HFFc6 (cell line): ENCODE measurements around the gene RABGAP1. TPM values are rescaled to one million over a fixed set of nuclear protein-coding genes. Genes with fewer than 3 reads are reported as not detected.
A peak's percentile ranks its signal among the peaks of the same experiment; 100 is the strongest.

Experiments
- DNase-seq: peaks from one replicate; pipeline ENCODE4 v3.0.0-alpha.2; 2018
- H3K27ac Mint-ChIP-seq: 2 replicates; pipeline ENCODE4 v1.8.0; 2020; ENCODE audit warnings: mild to moderate bottlenecking, mixed read lengths
- H3K27me3 Mint-ChIP-seq: 2 replicates; pipeline ENCODE4 v1.8.0; 2021; ENCODE audit warnings: mild to moderate bottlenecking, moderate library complexity, mixed read lengths; ENCODE audit not compliant: insufficient read depth
- H3K36me3 Mint-ChIP-seq: 2 replicates; pipeline ENCODE4 v1.8.0; 2021; ENCODE audit warnings: low read depth, mixed read lengths
- H3K4me1 Mint-ChIP-seq: 2 replicates; pipeline ENCODE4 v1.8.0; 2020; ENCODE audit warnings: low read depth, mixed read lengths
- H3K4me3 Mint-ChIP-seq: 2 replicates; pipeline ENCODE4 v1.8.0; 2020; ENCODE audit warnings: mild to moderate bottlenecking, moderate library complexity, mixed read lengths
- H3K9me3 Mint-ChIP-seq: 2 replicates; pipeline ENCODE4 v1.8.0; 2020; ENCODE audit warnings: mild to moderate bottlenecking, mixed read lengths
- total RNA-seq, 6 experiments: library from RNA; stranded (reverse); fragmentation: NEBNext Ultra II Directional; extraction: Animal tissue kit (Norgen Biotek cat#: 25700); gene quantifications; 2 replicates in 1 of 6; 3 replicates in 5 of 6; pipeline ENCODE4 v1.2.3, GENCODE V29; 2021
- TF ChIP-seq, protein P1 (sequence below): fragments of 200-600 bp; sonication (generic); IDR thresholded peaks from 2 replicates; pipeline ENCODE4 v1.5.0; 2021; ENCODE audit warnings: antibody characterized with exemption, mild to moderate bottlenecking

Gene RABGAP1
- total RNA-seq, 6 experiments from 2014 or later: 29.0 to 39.3 (median 33.9) TPM

DNA sequence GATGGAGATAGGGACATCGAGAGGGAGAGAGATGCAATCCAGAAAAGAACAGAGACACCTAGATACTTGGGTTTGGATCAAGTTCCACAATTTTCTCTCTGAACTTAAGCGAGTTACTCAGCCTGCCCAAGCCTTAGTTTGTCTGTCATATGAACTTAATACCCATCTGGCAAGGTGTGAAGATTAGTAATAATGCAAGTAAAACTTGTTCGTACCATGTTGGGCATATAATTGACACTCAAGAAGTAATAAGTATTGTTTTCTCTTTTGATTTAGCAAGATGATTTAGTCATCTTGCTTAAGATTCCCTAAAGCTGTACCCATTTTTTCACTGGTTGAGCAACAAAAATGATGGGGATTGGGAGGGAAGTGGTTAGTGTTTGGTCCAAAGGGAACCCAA, 7.5 kb downstream of the RABGAP1 start:
- TF ChIP-seq, protein P1, sequence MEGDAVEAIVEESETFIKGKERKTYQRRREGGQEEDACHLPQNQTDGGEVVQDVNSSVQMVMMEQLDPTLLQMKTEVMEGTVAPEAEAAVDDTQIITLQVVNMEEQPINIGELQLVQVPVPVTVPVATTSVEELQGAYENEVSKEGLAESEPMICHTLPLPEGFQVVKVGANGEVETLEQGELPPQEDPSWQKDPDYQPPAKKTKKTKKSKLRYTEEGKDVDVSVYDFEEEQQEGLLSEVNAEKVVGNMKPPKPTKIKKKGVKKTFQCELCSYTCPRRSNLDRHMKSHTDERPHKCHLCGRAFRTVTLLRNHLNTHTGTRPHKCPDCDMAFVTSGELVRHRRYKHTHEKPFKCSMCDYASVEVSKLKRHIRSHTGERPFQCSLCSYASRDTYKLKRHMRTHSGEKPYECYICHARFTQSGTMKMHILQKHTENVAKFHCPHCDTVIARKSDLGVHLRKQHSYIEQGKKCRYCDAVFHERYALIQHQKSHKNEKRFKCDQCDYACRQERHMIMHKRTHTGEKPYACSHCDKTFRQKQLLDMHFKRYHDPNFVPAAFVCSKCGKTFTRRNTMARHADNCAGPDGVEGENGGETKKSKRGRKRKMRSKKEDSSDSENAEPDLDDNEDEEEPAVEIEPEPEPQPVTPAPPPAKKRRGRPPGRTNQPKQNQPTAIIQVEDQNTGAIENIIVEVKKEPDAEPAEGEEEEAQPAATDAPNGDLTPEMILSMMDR: no peak
- Mint-ChIP-seq H3K27me3 (peaks cover 2% of the 10 kb centered on the region; the same call in 1 of the 2 replicates), H3K4me3 (no peak overlapping the region), H3K9me3 (no peaks in the 10 kb centered on the region), H3K36me3 (peaks cover 3% of the 10 kb centered on the region; the same call in 1 of the 2 replicates), H3K27ac (no peak overlapping the region), H3K4me1 (peaks cover 42% of the 10 kb centered on the region)
- no peak for DNase-seq

DNA sequence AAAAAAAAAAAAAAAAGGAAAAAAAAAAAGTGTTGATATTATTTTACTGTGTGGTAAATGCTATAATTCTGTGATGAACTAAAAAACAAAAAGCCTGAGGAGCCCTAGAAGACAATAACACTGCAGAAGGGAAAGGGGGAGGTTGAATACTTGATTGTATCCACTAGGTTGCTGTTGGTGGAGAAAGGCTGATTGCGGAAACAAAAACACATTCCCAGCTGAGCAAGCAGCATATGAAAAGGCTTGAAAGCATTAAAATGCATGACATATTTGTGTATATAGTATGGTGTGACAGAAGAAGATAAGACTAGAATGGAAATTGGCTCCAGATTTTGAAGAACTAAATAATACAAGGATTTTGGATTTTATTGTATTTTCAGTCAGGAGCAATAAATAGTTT, 8.9 kb downstream of the RABGAP1 start:
- no peaks in the 10 kb centered on the region for H3K9me3 Mint-ChIP-seq
- peaks cover 55% of the 10 kb centered on the region for H3K4me1 Mint-ChIP-seq
- TF ChIP-seq, protein P1: no peak
- no peak for DNase-seq
- H3K4me3 Mint-ChIP-seq: no peak overlapping the region
- H3K27me3 Mint-ChIP-seq: peaks cover 2% of the 10 kb centered on the region; the same call in 1 of the 2 replicates
- H3K36me3 Mint-ChIP-seq: peaks cover 3% of the 10 kb centered on the region; the same call in 1 of the 2 replicates
- H3K27ac Mint-ChIP-seq: no peak overlapping the region

DNA sequence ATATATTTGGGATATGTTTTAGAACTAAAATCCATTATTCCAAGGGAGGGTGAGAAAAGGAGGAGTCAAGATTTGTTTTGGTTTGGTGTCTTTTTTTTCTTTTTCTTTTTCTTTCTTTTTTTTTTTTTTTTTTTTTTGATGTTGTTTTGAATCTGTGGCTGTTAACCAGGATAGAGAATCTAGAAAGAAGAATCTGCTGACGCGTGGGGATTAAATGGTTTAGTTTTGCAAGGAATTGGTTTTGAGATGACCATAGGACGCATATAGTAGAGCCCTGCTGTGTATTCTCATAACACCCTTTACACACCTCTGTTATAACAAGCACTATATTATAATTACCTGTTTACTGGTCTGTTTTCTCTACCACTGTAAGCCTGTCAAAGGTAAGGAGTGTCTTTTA, 9.4 kb downstream of the RABGAP1 start:
- Mint-ChIP-seq H3K27me3 (peaks cover 2% of the 10 kb centered on the region; the same call in 1 of the 2 replicates), H3K36me3 (peaks cover 3% of the 10 kb centered on the region; the same call in 1 of the 2 replicates), H3K4me1 (peaks cover 56% of the 10 kb centered on the region), H3K27ac (no peak overlapping the region), H3K9me3 (no peaks in the 10 kb centered on the region), H3K4me3 (no peak overlapping the region)
- TF ChIP-seq, protein P1: no peak
- no peak for DNase-seq

DNA sequence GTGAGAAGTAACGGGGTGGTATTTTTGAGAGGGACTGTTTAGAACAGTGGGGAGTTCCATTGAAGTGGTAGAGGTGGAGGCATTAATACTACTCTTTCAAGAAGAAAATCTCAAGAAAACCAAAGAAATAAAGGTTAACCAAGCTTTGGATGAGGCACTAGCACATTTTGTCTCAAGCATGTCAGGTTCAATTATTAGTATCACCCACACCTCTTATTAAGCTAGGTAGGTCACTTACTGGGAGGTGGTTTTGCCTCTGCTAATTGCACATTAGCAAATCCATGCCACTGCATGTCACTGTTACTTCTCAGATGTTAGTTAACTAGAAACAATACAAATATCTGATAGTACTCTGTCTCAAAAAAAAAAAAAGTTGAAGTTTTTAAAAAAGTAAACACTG, 10.2 kb downstream of the RABGAP1 start:
- H3K27ac Mint-ChIP-seq: no peak overlapping the region
- H3K4me3 Mint-ChIP-seq: no peak overlapping the region
- H3K4me1 Mint-ChIP-seq: peaks cover 53% of the 10 kb centered on the region
- H3K9me3 Mint-ChIP-seq: no peaks in the 10 kb centered on the region
- no peak for DNase-seq
- peaks cover 3% of the 10 kb centered on the region; the same call in 1 of the 2 replicates for H3K36me3 Mint-ChIP-seq
- TF ChIP-seq, protein P1: no peak
- peaks cover 2% of the 10 kb centered on the region; the same call in 1 of the 2 replicates for H3K27me3 Mint-ChIP-seq

DNA sequence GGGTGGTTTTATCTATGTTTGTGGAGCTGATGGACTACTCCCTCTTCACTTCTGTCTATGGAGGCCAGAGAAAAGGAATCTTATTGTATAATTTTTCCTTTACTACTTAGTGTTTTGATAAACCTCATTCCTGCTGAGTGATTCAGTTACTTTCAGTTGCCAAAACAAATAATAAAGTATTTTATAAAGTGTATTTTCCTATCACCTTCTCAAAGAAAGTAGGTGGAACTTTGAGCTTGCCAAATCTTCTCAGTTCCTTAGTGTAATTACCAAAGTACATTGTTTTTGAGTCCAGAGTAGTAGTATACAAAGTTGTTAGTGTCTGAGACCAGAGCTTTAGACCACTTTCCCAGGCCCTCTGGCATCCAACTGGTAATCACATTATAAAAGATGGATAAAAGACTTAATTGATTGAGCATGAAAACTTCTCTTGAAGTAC, 13.5 kb downstream of the RABGAP1 start:
- Mint-ChIP-seq H3K27ac (peak overlapping the region; percentile 42; the same call in 1 of the 2 replicates), H3K36me3 (no peaks in the 10 kb centered on the region), H3K27me3 (peaks cover 2% of the 10 kb centered on the region; the same call in 1 of the 2 replicates), H3K9me3 (no peaks in the 10 kb centered on the region), H3K4me1 (peaks cover 41% of the 10 kb centered on the region), H3K4me3 (no peak overlapping the region)
- DNase-seq: peak; percentile 42
- TF ChIP-seq, protein P1: no peak
